GM12878 (cell line): ENCODE results near the gene DCX. TPM values are rescaled to one million over a fixed set of nuclear protein-coding genes. Genes with fewer than 3 reads are reported as not detected.

Source experiments
- ATAC-seq: fragments of 200-7000 bp; cut with Tn5 transposase; 3 replicates; pipeline ENCODE4 v1.9.1; 2020; ENCODE audit warnings: mild to moderate bottlenecking, moderate library complexity
- BruUV-seq: library from RNA; stranded (reverse); fragments of 400-500 nt; replicated peaks from 2 replicates; lab custom pipeline; 2021; lab: Mats Ljungman, UMichigan
- CTCF ChIA-PET: fragments of 300-600 bp; sonication (Branson Sonifier 250); formaldehyde crosslinking; extraction: SDS; loops from one replicate; lab custom pipeline; 2021; ENCODE audit warnings: inconsistent platforms; lab: Yijun Ruan, JAX
- POLR2A ChIA-PET: fragments of 350-600 bp; formaldehyde crosslinking; extraction: SDS; loops from one replicate; lab custom pipeline; 2021; ENCODE audit warnings: inconsistent platforms; lab: Charles Lee
- RAD21 ChIA-PET: fragments of 300-600 bp; sonication (Branson Sonifier 250); formaldehyde crosslinking; loops from one replicate; lab custom pipeline; 2023; ENCODE audit warnings: antibody characterized with exemption; ENCODE audit not compliant: unreplicated experiment; lab: Charles Lee
- SMC1A ChIA-PET: fragments of 300-600 bp; sonication (Branson Sonifier 250); formaldehyde crosslinking; loops from one replicate; lab custom pipeline; 2023; ENCODE audit not compliant: unreplicated experiment, uncharacterized antibody; lab: Charles Lee
- DNase-seq: peaks from one replicate; pipeline ENCODE4 v3.0.0-alpha.2; 2011; ENCODE audit warnings: low read depth, low spot score
- FAIRE-seq: peaks from 3 replicates; lab custom pipeline; 2011; peaks lifted over from hg19 to GRCh38; lab: Jason Lieb, UNC
- H2AFZ ChIP-seq: 2 replicates; pipeline ENCODE4 v1.6.0; 2011; ENCODE audit warnings: low read depth, low read length, control low read depth; ENCODE audit not compliant: control insufficient read depth
- H3K27ac ChIP-seq: 2 replicates; pipeline ENCODE4 v1.5.1; 2011; ENCODE audit warnings: control low read depth; ENCODE audit not compliant: control insufficient read depth, insufficient read depth
- H3K27me3 ChIP-seq, 2 experiments: replicated peaks in 1 of 2; 2 replicates each; pipeline versions ENCODE4 v1.6.0 to v1.6.1; 2011; ENCODE audit warnings: low read length in 1 of 2; ENCODE audit not compliant: control insufficient read depth in 2 of 2, insufficient read depth in 2 of 2
- H3K36me3 ChIP-seq, 2 experiments: 2 replicates each; pipeline ENCODE4 v1.5.1; 2011; ENCODE audit warnings: low read length in 1 of 2; ENCODE audit not compliant: control insufficient read depth in 2 of 2, insufficient read depth in 2 of 2
- H3K4me1 ChIP-seq: 2 replicates; pipeline ENCODE4 v1.6.1; 2011; ENCODE audit warnings: mild to moderate bottlenecking, low read length, moderate library complexity, mixed read lengths; ENCODE audit not compliant: control insufficient read depth, insufficient read depth
- H3K4me2 ChIP-seq: 2 replicates; pipeline ENCODE4 v1.6.0; 2011; ENCODE audit warnings: control low read depth; ENCODE audit not compliant: control insufficient read depth, insufficient read depth
- H3K4me3 ChIP-seq: fragments of 200-600 bp; sonication (generic); 2 replicates; pipeline ENCODE4 v1.5.1; 2016
- H3K79me2 ChIP-seq: 2 replicates; pipeline ENCODE4 v1.6.0; 2011; ENCODE audit warnings: low read length; ENCODE audit not compliant: control insufficient read depth, insufficient read depth
- H3K9ac ChIP-seq: 2 replicates; pipeline ENCODE4 v1.8.0; 2011; ENCODE audit warnings: low read length, control low read depth, mixed read lengths; ENCODE audit not compliant: control insufficient read depth, insufficient read depth
- H3K9me3 ChIP-seq: replicated peaks from 3 replicates; pipeline ENCODE4 v1.5.1; 2011; ENCODE audit warnings: mild to moderate bottlenecking, low read length; ENCODE audit not compliant: control insufficient read depth, insufficient read depth
- H4K20me1 ChIP-seq: 2 replicates; pipeline ENCODE4 v1.6.0; 2011; ENCODE audit not compliant: control insufficient read depth, insufficient read depth
- CBX3 ChIP-seq: fragments of 200-600 bp; sonication (generic); IDR thresholded peaks from 2 replicates; pipeline ENCODE4 v1.6.1; 2016; ENCODE audit warnings: low read depth, borderline replicate concordance
- CUX1 ChIP-seq: IDR thresholded peaks from 2 replicates; pipeline ENCODE4 v1.6.1; 2012; ENCODE audit warnings: improper control_type of control experiment, low read depth, low read length; ENCODE audit not compliant: insufficient replicate concordance
- ESRRA ChIP-seq: IDR thresholded peaks from 2 replicates; pipeline ENCODE4 v1.6.1; 2012; ENCODE audit warnings: mild to moderate bottlenecking, low read length, improper control_type of control experiment
- NFXL1 ChIP-seq: fragments of 450-650 bp; IDR thresholded peaks from 2 replicates; pipeline ENCODE4 v1.6.1; 2017; ENCODE audit warnings: antibody characterized with exemption, mild to moderate bottlenecking, borderline replicate concordance
- NR2F1 ChIP-seq: fragments of 450-650 bp; conservative IDR thresholded peaks from 2 replicates; pipeline ENCODE4 v1.6.1; 2017; ENCODE audit warnings: mild to moderate bottlenecking
- PBX3 ChIP-seq: IDR thresholded peaks from 2 replicates; pipeline ENCODE4 v1.6.1; 2011; ENCODE audit warnings: mild to moderate bottlenecking, low read depth, low read length, moderate library complexity; ENCODE audit not compliant: insufficient replicate concordance
- RB1 ChIP-seq: fragments of 450-650 bp; formaldehyde crosslinking; IDR thresholded peaks from 2 replicates; pipeline ENCODE4 v1.6.1; 2017; ENCODE audit warnings: mild to moderate bottlenecking, borderline replicate concordance
- YY1 ChIP-seq: IDR thresholded peaks from 2 replicates; pipeline ENCODE4 v1.6.1; 2011; ENCODE audit warnings: low read depth, mild to moderate bottlenecking, low read length
- WGBS: methylation state at CpG from one replicate; pipeline ENCODE4 v1.1.6; 2016; ENCODE audit warnings: low lambda C conversion rate; ENCODE audit not compliant: insufficient replicate concordance, insufficient coverage; ENCODE audit errors: missing lambda C conversion rate; 5-methylcytosine and 5-hydroxymethylcytosine counted together
- in situ Hi-C: fragments of 300-500 bp; cut with MboI; formaldehyde crosslinking; loops from 9 replicates; pipeline ENCODE4 v1.14.3; 2018; ENCODE audit warnings: mixed read lengths
- intact Hi-C: fragments of 100-400 bp; cut with micrococcal nuclease; formaldehyde crosslinking; loops from one replicate; pipeline ENCODE4 v1.14.2; 2022; ENCODE audit not compliant: unreplicated experiment
- polyA plus RNA-seq, 11 experiments: library from polyadenylated mRNA; depleted of rRNA in 4 of 11; unstranded in 6 of 11; stranded (reverse) in 5 of 11; fragments of >200 nt; fragmentation: Nextera tagmentation in 4 of 11; fragmentation: Illumina TruSeq in 1 of 11; extraction: Ambion mirVana in 4 of 11; extraction: Trizol in 1 of 11; gene quantifications; 1 replicate in 1 of 11; 2 replicates in 10 of 11; pipeline versions ENCODE4 v1.2.1 to v1.2.3, GENCODE V29; 2011 to 2016; ENCODE audit warnings: inconsistent platforms in 2 of 11, missing spikeins in 2 of 11, low read depth in 1 of 11
- total RNA-seq, 4 experiments: library from RNA; depleted of rRNA in 3 of 4; stranded (reverse); fragments of >200 nt in 3 of 4; fragmentation: Illumina TruSeq in 1 of 4; extraction: Trizol in 1 of 4; gene quantifications; 2 replicates each; pipeline versions ENCODE4 v1.2.1 to v1.2.3, GENCODE V29; 2013 to 2021
- TF ChIP-seq, protein P1 (sequence below): fragments of 450-650 bp; conservative IDR thresholded peaks from 2 replicates; pipeline ENCODE4 v1.6.1; 2017; ENCODE audit warnings: mild to moderate bottlenecking, moderate library complexity
- TF ChIP-seq, protein P2 (sequence below): fragments of 450-650 bp; IDR thresholded peaks from 2 replicates; pipeline ENCODE4 v1.6.1; 2017; ENCODE audit warnings: mild to moderate bottlenecking, moderate library complexity

DCX gene
- total and polyA plus RNA-seq, 10 of the 15 experiments (the other 5 are each of a cell fraction or from before 2014, with no cell fraction given): under 0.01 TPM; not detected in 9

GRCh38 chrX:111340054-111340453 is 71.9 kb downstream of the DCX start:
- Histone ChIP-seq H3K27me3 (no peaks in the 10 kb centered on the region; a peak in 1 of 4 replicates), H3K27ac (no peak overlapping the region), H3K9me3 (no peaks in the 10 kb centered on the region), H3K4me2 (no peak overlapping the region), H3K79me2 (no peaks in the 10 kb centered on the region), H3K36me3 (no peaks in the 10 kb centered on the region), H3K9ac (no peak overlapping the region), H3K4me3 (no peak overlapping the region), H3K4me1 (no peaks in the 10 kb centered on the region), H4K20me1 (no peaks in the 10 kb centered on the region), H2AFZ (no peak overlapping the region)
- SMC1A ChIA-PET: no interaction called here
- FAIRE-seq (no peak), ATAC-seq (no peak), DNase-seq (no peak)
- RAD21 ChIA-PET: no interaction called here
- POLR2A ChIA-PET: no interaction called here
- BruUV-seq: no TSS peak
- CTCF ChIA-PET: no interaction called here
- intact Hi-C loops: no loop called here
- in situ Hi-C loops: no loop called here
- 8% methylated on average over 2 of the region's 2 CpGs for WGBS
- no peak for TF ChIP-seq CUX1
- TF ChIP-seq, protein P1, sequence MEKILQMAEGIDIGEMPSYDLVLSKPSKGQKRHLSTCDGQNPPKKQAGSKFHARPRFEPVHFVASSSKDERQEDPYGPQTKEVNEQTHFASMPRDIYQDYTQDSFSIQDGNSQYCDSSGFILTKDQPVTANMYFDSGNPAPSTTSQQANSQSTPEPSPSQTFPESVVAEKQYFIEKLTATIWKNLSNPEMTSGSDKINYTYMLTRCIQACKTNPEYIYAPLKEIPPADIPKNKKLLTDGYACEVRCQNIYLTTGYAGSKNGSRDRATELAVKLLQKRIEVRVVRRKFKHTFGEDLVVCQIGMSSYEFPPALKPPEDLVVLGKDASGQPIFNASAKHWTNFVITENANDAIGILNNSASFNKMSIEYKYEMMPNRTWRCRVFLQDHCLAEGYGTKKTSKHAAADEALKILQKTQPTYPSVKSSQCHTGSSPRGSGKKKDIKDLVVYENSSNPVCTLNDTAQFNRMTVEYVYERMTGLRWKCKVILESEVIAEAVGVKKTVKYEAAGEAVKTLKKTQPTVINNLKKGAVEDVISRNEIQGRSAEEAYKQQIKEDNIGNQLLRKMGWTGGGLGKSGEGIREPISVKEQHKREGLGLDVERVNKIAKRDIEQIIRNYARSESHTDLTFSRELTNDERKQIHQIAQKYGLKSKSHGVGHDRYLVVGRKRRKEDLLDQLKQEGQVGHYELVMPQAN: no peak
- no peak for TF ChIP-seq NFXL1
- no peak for TF ChIP-seq CBX3
- TF ChIP-seq YY1: no peak
- TF ChIP-seq NR2F1: no peak
- no peak for TF ChIP-seq RB1
- no peak for TF ChIP-seq PBX3
- TF ChIP-seq ESRRA: no peak
- TF ChIP-seq, protein P2, sequence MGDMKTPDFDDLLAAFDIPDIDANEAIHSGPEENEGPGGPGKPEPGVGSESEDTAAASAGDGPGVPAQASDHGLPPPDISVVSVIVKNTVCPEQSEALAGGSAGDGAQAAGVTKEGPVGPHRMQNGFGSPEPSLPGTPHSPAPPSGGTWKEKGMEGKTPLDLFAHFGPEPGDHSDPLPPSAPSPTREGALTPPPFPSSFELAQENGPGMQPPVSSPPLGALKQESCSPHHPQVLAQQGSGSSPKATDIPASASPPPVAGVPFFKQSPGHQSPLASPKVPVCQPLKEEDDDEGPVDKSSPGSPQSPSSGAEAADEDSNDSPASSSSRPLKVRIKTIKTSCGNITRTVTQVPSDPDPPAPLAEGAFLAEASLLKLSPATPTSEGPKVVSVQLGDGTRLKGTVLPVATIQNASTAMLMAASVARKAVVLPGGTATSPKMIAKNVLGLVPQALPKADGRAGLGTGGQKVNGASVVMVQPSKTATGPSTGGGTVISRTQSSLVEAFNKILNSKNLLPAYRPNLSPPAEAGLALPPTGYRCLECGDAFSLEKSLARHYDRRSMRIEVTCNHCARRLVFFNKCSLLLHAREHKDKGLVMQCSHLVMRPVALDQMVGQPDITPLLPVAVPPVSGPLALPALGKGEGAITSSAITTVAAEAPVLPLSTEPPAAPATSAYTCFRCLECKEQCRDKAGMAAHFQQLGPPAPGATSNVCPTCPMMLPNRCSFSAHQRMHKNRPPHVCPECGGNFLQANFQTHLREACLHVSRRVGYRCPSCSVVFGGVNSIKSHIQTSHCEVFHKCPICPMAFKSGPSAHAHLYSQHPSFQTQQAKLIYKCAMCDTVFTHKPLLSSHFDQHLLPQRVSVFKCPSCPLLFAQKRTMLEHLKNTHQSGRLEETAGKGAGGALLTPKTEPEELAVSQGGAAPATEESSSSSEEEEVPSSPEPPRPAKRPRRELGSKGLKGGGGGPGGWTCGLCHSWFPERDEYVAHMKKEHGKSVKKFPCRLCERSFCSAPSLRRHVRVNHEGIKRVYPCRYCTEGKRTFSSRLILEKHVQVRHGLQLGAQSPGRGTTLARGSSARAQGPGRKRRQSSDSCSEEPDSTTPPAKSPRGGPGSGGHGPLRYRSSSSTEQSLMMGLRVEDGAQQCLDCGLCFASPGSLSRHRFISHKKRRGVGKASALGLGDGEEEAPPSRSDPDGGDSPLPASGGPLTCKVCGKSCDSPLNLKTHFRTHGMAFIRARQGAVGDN: no peak
